ENCODE data around the gene MAMLD1. TPM values are rescaled to one million over a fixed set of nuclear protein-coding genes. Genes with fewer than 3 reads are reported as not detected.

The MAMLD1 gene
- total RNA-seq, 1 donor from 2014 or later = 1.9 TPM

DNA sequence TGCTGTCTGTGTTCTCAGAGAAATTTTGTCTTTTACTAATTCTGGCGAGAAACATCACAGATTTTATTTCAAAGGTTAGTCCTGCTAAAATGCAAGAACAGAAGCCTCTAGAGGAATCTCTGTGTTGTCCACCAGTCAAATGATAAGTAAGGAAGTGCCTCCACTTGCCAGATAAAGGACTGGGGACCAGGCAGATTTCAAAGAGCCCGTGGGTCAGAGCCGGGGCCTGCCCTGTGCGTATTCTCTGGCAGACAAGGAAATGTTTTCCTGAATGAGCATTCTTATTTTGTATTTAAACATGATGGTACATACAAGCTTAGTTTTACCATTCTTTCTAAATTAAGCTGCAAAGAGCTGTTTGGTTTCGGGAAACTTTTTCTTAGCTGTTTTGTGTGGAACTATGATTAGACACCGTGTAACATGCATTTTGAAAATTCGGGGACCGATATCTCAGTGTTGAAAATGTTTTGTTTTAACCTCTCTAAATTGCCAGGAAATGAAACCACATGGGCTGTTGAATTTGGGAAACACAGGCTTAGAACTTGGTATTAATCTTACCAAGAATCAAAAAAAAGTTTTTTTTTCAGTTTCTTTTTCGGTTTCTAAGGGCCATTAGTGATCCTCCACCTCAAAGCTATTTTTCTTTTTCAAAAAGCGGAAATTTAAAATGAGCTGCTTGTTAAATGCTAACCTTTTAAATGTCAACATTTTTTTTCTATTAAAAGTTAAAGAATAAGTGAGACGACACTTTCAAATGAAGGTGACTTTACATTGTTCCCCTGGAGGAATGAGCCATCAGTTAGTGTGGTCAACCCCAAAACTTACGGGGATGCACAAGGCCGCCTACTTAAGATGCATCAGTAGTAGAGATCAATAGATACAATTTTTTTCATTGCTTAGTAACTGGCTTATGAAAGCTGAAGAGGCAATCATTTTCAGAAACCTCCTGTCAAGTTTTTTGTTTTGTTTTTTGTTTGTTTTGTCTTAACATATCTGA lies 115.7 kb downstream of the MAMLD1 start:
- DNase-seq = no peak
- intact Hi-C loops (cut with DNase I) = no loop called here
- no peak for ATAC-seq (ENCODE audit: poor library complexity)

DNA sequence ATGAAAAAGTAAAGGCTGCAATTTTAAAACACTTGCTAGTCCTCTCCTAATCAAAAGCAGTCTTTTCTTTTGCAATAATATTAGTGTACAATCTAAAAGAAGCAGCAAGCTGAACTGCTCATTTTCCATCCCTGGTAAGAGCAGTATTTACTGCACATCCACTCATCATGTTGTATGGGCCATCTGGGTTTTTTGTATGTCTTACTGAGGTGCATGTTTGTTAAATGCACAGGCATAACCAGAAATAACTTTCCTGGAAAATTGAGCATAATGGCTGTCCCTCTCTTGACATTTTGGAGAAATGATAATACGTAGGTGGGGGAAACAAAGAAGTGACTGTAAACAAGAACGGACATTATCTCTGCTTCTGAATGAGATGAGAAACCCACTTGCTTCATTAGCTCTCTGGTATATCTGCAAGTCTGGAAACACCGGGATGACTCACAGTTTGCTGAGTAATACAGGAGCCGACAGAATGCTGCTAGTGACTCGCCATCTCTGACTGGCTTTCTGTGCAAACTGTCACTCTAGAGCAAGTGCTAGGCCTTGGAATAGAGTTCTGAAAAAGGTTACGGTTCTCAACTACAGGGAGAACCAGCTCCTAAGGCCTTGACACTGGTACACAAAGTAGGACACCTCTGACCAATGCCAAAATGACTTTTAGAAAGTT lies 119.6 kb downstream of the MAMLD1 start:
- intact Hi-C loops (cut with DNase I) = loop anchor here (10.0 kb wide), 1 partner anchor 518 kb away; no protein-coding TSS in a partner anchor
- no peak for DNase-seq
- ATAC-seq (ENCODE audit: poor library complexity) = no peak

DNA sequence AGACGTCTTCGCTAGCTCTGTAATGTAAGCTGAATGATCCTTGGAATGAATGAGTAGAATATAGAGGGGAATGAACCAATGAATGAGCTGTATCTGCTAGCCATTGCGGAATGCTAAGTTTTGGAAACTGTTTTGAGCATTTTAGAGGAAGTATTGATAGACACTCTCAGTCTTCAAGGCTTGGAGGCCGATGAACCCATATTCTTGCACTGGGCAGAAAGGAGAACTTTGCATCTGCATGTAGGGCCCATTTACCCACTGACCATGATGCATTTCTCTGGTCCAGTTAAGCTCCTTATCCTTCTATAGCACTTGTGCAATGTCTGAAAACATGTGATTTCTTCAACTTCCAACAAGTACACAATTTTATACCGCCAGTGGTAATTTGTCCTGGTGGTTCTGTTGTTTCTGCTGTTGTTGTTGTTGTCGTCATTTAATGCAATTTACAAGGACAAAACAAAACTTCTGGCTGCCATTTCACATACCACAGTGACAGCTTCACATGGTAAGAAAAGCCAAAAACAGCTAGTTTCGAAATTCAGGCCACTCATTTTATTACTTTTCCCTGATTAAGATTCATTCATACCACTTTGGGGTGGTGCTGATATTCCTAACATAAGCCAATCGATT lies 120.4 kb downstream of the MAMLD1 start:
- DNase-seq = no peak
- ATAC-seq (ENCODE audit: poor library complexity) = no peak
- intact Hi-C loops (cut with DNase I) = loop anchor here (10.0 kb wide), 1 partner anchor 519 kb away; no protein-coding TSS in a partner anchor

DNA sequence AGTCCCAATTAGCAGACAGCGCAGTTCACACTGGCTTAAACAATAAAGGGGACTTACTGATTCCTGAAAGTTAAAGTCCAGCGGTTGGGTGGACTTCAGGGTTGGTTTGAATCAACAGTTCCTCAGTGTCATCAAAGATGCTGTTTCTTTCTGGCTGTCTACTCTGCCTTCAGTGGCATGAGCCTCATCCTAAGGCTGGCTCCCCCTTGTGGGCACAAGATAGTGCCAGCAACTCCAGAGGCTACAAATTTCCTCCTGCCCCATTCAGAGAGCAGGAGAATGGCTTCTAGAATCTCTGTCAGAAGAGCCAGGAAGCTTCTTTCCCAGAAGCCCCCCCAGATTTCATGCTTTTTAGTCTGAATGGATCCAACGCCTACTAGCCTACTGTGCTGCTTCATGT lies 122.9 kb downstream of the MAMLD1 start:
- intact Hi-C loops (cut with DNase I) = loop anchor here (10.0 kb wide), 1 partner anchor 521 kb away; no protein-coding TSS in a partner anchor
- DNase-seq (peak; percentile 46), ATAC-seq (ENCODE audit: poor library complexity) (peak; percentile 70)

DNA sequence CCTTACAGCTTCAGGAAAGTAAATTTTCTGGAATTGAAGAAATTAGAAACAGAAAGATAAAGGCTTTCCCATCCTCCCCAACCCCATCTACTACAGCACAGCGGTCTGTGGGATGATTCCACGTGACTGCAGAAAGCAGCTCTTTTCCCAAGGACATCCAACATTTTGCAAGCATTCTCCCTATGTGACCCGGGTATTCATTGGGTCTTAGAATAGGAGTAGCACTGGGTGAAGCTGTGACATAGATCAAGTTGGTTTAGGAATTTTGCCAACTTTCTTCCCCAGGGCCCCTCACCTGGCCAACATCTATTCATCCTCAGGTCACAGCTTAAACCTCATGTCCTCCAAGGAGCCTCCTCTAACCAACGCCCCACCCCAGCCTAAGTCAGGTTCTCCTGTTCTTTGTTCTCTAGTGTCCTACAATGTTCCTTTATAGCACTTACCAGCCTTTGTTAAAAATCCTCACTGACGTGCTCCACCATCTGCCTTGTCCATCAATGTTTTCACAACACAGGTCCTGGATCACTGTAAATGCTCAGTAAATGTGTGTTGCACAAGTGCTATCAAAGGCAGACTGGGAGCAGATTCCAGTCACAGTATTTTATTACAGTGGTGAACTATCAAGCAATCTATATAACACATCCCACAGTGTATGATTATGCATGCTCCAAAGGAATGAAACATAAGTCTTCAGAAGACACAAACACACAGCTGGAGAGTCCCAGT lies 124.4 kb downstream of the MAMLD1 start:
- no peak for DNase-seq
- intact Hi-C loops (cut with DNase I) = loop anchor here (10.0 kb wide), 1 partner anchor 523 kb away; no protein-coding TSS in a partner anchor

DNA sequence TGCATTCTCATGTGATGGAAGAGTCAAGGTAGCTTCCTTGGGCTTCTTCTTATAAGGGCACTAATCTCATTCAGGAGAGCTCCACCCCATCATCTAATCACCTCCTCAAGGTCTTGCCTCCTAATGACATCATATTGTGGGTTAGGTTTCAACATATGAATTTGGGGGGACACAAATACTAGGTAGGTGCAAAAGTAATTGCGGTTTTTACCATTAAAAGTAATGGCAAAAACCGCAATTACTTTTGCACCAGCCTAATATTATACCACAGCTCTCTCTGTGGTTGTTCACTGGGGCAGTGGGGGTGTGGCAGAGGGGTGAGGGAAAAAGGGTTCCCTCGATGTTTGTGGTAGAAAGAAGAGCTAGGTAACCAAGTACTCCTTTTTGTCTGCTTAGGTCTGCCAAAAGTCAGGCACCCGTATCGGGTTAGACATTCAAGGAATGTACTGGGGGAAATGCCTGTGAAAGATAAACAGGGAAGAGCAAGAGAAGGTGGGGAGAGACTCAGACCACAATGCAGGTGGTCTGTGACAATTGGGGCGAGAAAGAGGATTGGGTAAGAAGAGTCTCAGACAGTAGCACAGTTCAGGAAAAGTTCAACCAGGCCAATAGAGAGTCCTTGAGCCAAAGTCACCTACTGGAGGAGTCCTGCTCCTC lies 126.4 kb downstream of the MAMLD1 start:
- ATAC-seq (ENCODE audit: poor library complexity) = no peak
- no peak for DNase-seq
- intact Hi-C loops (cut with DNase I) = loop anchor here (10.0 kb wide), 1 partner anchor 525 kb away; no protein-coding TSS in a partner anchor

More for the DNA sequence above, 124.4 kb downstream of the MAMLD1 start:
- no peak for ATAC-seq (ENCODE audit: poor library complexity)

DNA sequence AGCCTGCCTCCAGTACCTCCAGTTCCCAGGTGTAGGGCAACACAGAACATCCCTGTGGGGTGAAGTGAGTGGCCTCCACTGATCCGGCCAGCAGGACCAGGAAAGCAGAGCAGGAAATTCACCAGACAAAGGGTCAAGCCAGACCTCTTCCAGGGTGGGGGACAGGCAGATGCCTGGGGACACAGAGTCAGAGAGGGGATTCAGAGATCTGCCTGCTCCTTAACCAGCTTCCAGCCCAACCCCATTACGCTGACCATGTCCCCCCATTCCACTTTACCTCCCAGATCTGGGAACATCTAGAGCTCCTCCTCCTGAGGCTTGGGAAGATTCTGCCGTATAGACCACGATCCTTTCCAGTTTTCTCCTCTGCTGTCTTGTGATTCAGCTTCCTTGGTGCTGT lies 132.4 kb downstream of the MAMLD1 start:
- ATAC-seq (ENCODE audit: poor library complexity) (no peak), DNase-seq (no peak)
- intact Hi-C loops (cut with DNase I) = no loop called here

DNA sequence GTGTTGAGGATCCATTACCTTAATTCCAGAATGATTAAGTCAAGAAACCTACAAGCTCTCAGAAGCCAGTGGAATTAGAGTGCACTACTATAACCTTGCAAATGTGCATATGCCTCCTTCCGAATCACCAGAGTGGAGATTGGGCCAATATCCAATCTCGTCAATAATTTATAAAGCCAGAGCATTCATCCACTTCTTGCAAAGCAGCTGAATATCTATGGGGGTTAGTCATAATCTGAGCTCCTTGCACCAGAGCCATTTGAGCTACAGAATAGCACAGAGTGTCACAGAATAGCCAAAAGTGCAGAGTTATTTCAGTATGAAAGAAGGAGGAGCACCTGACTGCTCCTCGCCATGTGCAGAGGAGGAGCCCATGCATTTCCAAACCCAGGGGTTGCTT lies 136.1 kb downstream of the MAMLD1 start:
- DNase-seq (no peak), ATAC-seq (ENCODE audit: poor library complexity) (no peak)
- intact Hi-C loops (cut with DNase I) = no loop called here

DNA sequence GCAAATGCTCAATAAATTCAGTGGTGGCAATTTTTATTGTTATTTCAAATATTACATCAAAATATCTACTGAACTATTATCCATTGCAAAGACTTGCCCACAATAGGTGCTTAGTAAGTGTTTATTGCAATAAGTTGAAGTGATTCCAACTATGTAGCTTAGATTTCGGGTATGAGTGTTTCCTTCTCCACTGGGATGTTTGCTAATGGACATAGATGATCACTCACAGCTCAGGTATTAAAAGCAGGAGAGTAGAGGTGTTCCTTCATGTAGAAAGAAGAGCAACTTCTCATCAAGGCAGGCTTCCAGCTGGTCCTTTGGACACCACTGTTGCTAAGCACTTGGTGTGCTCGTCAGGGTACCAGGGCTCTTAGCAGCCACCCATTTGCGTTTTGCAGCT lies 139.0 kb downstream of the MAMLD1 start:
- no peak for ATAC-seq (ENCODE audit: poor library complexity)
- intact Hi-C loops (cut with DNase I) = no loop called here

DNA sequence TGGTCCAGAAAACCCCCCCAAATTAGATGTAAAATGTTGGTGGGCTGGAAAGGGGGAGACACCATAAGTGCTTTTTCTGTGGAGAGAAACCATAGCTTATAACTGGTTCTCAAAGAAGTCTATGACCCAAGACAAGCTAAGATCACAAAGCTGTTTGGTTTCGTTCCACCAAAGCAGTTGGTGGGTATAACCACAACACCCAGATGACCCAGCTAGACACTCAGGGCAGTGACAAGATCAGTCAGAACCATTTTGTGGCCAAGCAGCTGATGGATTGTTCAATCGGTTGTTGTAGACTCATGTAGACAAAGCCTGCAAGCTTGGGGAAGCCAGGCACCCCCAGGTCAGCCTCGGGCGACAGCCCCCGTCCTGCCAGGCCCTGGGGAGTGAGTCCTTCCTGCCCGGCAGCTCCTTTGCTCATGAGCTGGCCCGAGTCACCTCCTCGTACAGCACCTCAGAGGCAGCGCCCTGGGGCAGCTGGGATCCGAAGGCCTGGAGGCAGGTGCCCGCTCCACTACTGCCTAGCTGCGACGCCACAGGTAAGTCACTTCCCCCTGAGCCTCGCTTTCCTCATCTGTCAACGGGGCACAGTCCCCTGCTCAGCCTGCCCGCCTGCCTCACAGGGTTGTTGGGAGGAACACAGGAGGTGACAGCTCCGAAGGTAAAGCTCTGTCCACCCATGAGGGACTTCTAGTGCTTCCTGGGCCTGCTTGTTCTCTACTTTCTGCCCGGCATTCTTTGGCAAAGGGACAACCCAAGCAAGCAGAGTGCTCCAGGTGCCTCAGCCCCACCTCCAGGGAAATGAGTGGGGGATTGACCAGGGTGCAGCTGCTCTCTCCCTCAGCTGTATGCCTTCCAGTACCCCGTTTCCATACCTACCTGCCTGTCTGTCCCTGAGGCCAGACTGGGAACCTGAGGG lies 140.1 kb downstream of the MAMLD1 start:
- intact Hi-C loops (cut with DNase I) = no loop called here
- DNase-seq (no peak), ATAC-seq (ENCODE audit: poor library complexity) (no peak)

More for the DNA sequence above, 139.0 kb downstream of the MAMLD1 start:
- DNase-seq = no peak

DNA sequence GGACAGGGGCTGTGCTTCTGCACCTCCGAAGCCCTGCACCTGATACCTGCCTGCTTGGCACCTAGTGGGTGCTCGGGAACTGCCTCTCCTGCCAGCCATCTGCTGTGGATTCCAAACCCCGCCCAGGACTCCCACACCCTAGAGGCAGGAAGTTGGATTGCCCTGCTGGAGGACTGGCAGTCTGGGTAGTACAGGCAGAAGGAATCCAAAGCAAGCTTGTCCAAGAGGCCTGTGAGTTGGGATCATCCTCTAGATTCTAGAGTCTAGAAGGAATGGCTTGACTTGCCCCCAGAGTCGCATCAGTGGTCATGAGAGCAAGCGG lies 140.7 kb downstream of the MAMLD1 start:
- ATAC-seq (ENCODE audit: poor library complexity) (no peak), DNase-seq (no peak)
- intact Hi-C loops (cut with DNase I) = no loop called here

DNA sequence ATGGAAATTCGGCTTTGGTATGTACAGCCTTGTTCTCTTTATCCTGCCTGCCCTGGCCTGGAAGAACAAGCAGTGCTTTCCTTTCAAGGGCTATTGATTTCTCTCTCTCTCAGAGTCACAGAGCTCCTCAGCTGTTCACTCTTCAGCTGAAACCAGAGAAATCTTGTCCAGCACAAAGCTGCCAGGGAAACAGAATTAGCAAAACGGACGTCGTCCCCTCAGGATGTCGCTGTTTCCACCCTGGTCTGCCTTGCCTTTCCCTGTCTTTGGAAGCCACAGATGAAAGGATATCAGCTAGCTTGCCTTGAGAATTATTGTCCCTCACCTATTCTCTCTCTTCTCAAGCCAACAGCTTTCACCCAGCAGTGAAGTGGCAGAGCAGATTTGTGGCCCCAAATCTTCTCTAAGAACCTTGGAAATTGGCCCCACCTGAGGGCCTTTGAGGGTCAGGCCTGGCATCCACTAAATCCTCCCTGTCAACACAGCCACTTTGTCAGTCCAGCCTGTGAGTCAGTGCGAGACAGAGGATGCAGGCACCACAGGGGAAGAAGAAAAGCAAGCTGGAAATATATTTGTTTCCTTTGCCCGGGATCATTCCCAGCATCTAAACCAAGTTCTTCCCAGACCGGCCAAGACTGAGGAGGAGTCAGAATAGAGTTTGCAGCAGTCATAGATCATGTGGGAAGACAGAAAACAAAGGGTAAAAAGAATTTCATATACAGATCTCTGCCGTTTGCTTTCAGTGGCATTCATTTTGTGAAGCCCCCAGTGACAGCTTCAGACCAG lies 141.5 kb downstream of the MAMLD1 start:
- intact Hi-C loops (cut with DNase I) = no loop called here
- no peak for ATAC-seq (ENCODE audit: poor library complexity)

DNA sequence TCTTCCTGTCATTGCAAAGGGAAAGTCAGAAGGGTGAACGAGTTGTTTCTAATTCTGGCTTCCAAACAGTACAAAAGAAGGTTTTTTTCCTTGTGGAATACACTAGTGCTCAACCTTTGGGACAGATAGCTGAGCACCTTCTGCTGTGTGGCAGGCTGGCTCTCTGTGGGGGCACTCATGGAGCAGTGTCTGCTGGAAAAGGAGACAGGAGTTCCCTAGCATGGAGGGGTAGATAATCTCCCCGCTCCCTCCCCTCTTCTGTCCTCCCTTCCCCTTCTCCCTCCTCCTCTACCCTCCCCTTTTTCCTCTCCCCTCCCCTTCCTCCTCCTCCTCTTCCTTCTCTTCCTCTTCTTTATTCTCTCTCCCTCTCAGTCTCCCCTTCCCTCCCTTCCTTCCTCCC lies 142.9 kb downstream of the MAMLD1 start:
- intact Hi-C loops (cut with DNase I) = no loop called here
- ATAC-seq (ENCODE audit: poor library complexity) = no peak
- DNase-seq = no peak

More for the DNA sequence above, 141.5 kb downstream of the MAMLD1 start:
- no peak for DNase-seq

DNA sequence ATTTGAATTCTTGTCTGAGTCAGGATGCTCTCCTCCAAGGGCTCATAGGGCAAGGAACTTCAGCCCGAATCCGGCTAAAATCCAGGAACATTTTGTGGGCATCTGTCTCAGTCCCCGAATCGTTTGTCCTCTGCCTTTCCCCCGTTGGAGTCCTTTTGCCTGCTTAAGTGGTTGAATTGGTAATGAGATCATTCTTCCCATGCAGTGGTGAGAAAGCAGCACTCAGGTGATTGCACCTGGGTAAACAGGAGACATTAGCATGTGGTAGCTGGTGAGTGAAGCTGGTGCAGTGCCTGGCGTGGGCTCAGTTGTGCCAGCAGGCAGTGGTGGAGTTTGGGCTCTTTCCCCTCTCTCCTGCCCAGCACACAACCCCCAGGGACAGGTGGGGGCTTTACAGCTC lies 143.4 kb downstream of the MAMLD1 start:
- no peak for ATAC-seq (ENCODE audit: poor library complexity)
- intact Hi-C loops (cut with DNase I) = no loop called here
- no peak for DNase-seq

DNA sequence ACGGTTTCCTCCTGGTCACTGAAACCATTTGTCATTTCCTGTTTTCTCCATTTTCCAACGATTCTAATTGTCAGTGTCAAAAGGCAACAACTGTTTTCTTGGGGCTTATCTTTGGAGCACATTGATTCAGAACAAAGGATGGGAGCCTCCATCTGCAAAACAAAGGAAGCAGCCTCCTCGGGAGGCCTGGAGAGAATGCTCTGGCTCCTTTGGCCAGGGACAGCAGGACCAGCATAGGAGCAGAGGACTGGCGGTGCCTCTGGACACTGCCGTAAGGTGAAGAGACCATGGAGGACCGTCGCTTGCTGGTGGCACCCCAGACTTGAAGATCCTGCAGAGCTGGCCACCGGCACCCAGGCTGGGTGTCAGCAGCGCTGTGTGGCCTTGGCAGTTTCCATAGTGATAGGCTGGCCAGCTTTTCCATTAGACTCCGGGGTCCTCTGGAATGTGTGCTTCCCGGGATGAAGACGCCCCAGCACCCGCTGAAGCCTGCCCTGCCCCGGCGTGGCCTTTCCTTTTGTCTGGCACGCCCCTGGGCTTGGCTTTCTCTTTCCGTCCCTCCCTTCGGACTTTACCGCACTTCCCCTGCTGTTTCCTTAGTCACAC lies 144.2 kb downstream of the MAMLD1 start:
- intact Hi-C loops (cut with DNase I) = no loop called here
- DNase-seq = peak; percentile 53
- ATAC-seq (ENCODE audit: poor library complexity) = no peak

DNA sequence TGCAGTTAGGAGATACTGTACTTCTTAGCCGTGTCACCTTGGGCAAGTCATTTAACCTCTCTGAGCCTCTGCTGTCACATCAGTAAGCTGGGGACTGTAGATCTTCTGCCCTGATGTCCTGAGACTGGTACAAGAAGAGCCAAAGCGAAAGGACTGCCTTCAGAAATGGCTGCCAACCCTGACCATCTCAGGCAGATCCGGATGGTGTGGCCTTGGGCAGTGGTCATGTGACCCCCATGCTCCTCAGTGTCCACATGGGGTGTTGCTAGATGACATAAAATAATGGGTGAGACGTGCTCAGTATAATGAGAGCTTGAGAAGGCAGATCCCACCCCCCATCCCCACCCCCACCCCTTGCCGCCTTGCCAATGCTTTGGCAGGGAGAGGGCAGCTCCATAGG lies 144.9 kb downstream of the MAMLD1 start:
- ATAC-seq (ENCODE audit: poor library complexity) = peak; percentile 7
- intact Hi-C loops (cut with DNase I) = no loop called here
- no peak for DNase-seq
